SK-N-SH (cell line): Measurements from ENCODE around the gene SLC26A3. TPM values are rescaled to one million over a fixed set of nuclear protein-coding genes. Genes with fewer than 3 reads are reported as not detected.

Source experiments
- CTCF ChIA-PET: fragments of 300-600, 350-600 bp; formaldehyde crosslinking; extraction: SDS; loops from one replicate; lab custom pipeline; 2021; lab: Yijun Ruan, JAX
- POLR2A ChIA-PET: fragments of 350-600 bp; sonication (Branson Sonifier 250); formaldehyde crosslinking; extraction: SDS; loops from one replicate; lab custom pipeline; 2020; ENCODE audit warnings: antibody characterized with exemption, inconsistent platforms; lab: Yijun Ruan, JAX
- DNase-seq: peaks from one replicate; pipeline ENCODE4 v3.0.0; 2012
- H2AFZ ChIP-seq: fragments of 200-600 bp; sonication (generic); 2 replicates; pipeline ENCODE4 v1.8.1; 2016; ENCODE audit warnings: antibody characterized with exemption, mild to moderate bottlenecking, low read depth
- H3F3A ChIP-seq: fragments of 200-600 bp; sonication (generic); replicated peaks from 2 replicates; pipeline ENCODE3; 2016; ENCODE audit warnings: antibody characterized with exemption, mild to moderate bottlenecking; ENCODE audit not compliant: insufficient read depth
- H3K27ac ChIP-seq, 2 experiments: fragments of 200-500 bp in 1 of 2; fragments of 200-600 bp in 1 of 2; sonication (Bioruptor generic) in 1 of 2; sonication (generic), shearing (Covaris generic) in 1 of 2; 2 replicates each; pipeline versions ENCODE4 v1.5.1 to v1.6.1; 2014 to 2016; ENCODE audit warnings: low read depth in 2 of 2, inconsistent platforms in 1 of 2, low read length in 1 of 2, mild to moderate bottlenecking in 1 of 2, mixed read lengths in 1 of 2
- H3K27me3 ChIP-seq: fragments of 200-600 bp; sonication (generic), shearing (Covaris generic); 2 replicates; pipeline ENCODE4 v1.6.1; 2016; ENCODE audit warnings: mixed run types; ENCODE audit not compliant: insufficient read depth
- H3K36me3 ChIP-seq, 2 experiments: fragments of 200-500 bp in 1 of 2; fragments of 200-600 bp in 1 of 2; sonication (Bioruptor generic) in 1 of 2; sonication (generic) in 1 of 2; replicated peaks in 1 of 2; 2 replicates each; pipeline versions ENCODE3 to v1.5.1; 2014 to 2016; ENCODE audit warnings: low read length in 1 of 2, mild to moderate bottlenecking in 1 of 2; ENCODE audit not compliant: insufficient read depth in 2 of 2, control insufficient read depth in 1 of 2
- H3K4me1 ChIP-seq, 2 experiments: fragments of 200-500 bp in 1 of 2; fragments of 200-600 bp in 1 of 2; sonication (Bioruptor generic) in 1 of 2; sonication (generic), shearing (Covaris generic) in 1 of 2; 2 replicates each; pipeline versions ENCODE4 v1.5.1 to v1.6.1; 2014 to 2016; ENCODE audit warnings: low read depth in 1 of 2, low read length in 1 of 2, mixed run types in 1 of 2; ENCODE audit not compliant: insufficient read depth in 2 of 2, control insufficient read depth in 1 of 2
- H3K4me2 ChIP-seq: fragments of 200-600 bp; sonication (generic), shearing (Covaris generic); 2 replicates; pipeline ENCODE4 v1.6.1; 2017; ENCODE audit warnings: mixed run types
- H3K4me3 ChIP-seq, 2 experiments: fragments of 200-500 bp in 1 of 2; fragments of 200-600 bp in 1 of 2; sonication (Bioruptor generic) in 1 of 2; sonication (generic), shearing (Covaris generic) in 1 of 2; 2 replicates each; pipeline versions ENCODE4 v1.5.1 to v1.8.1; 2014 to 2016; ENCODE audit warnings: low read depth in 2 of 2, inconsistent platforms in 1 of 2, low read length in 1 of 2, mild to moderate bottlenecking in 1 of 2, mixed read lengths in 1 of 2, moderate library complexity in 1 of 2
- H3K79me2 ChIP-seq: fragments of 200-600 bp; sonication (generic); 2 replicates; pipeline ENCODE4 v1.8.1; 2017; ENCODE audit warnings: mild to moderate bottlenecking; ENCODE audit not compliant: insufficient read depth
- H3K9ac ChIP-seq: fragments of 200-600 bp; sonication (generic); 2 replicates; pipeline ENCODE4 v1.6.1; 2017; ENCODE audit warnings: mixed run types
- H3K9me2 ChIP-seq: fragments of 200-600 bp; sonication (generic); 2 replicates; pipeline ENCODE4 v1.6.1; 2017; ENCODE audit warnings: mixed run types
- H3K9me3 ChIP-seq: fragments of 200-600 bp; sonication (generic); 2 replicates; pipeline ENCODE4 v1.6.1; 2017; ENCODE audit warnings: mixed run types, mild to moderate bottlenecking, moderate library complexity
- H4K20me1 ChIP-seq: fragments of 200-600 bp; sonication (generic); 2 replicates; pipeline ENCODE4 v1.6.1; 2017; ENCODE audit warnings: mild to moderate bottlenecking, mixed run types; ENCODE audit not compliant: insufficient read depth
- EP300 ChIP-seq, 2 experiments: IDR thresholded peaks; 2 replicates each; pipeline versions ENCODE4 v1.4.0 to v1.6.1; 2012; ENCODE audit warnings: borderline replicate concordance in 1 of 2, low read depth in 1 of 2, low read length in 1 of 2
- EZH2phosphoT487 ChIP-seq: fragments of 200-600 bp; sonication (generic); IDR thresholded peaks from 2 replicates; pipeline ENCODE4 v1.6.1; 2017; ENCODE audit warnings: low read depth, mixed run types, mild to moderate bottlenecking, antibody characterized with exemption, moderate library complexity, borderline replicate concordance
- FOSL2 ChIP-seq: IDR thresholded peaks from 2 replicates; pipeline ENCODE4 v1.4.0; 2012; ENCODE audit warnings: low read depth, mild to moderate bottlenecking, moderate library complexity, borderline replicate concordance
- FOXJ3 ChIP-seq: sonication (generic); formaldehyde crosslinking; IDR thresholded peaks from 2 replicates; pipeline ENCODE4 v1.5.1; 2020; ENCODE audit warnings: mild to moderate bottlenecking, missing genetic modification reagents
- GATA2 ChIP-seq: sonication (generic); formaldehyde crosslinking; IDR thresholded peaks from 2 replicates; pipeline ENCODE4 v1.5.0; 2020; ENCODE audit warnings: mild to moderate bottlenecking, missing genetic modification reagents
- MEF2A ChIP-seq: IDR thresholded peaks from 2 replicates; pipeline ENCODE4 v1.4.0; 2012; ENCODE audit warnings: low read depth, borderline replicate concordance
- NRF1 ChIP-seq: IDR thresholded peaks from 2 replicates; pipeline ENCODE4 v1.6.1; 2012; ENCODE audit warnings: low read depth, mild to moderate bottlenecking, low read length
- PBX3 ChIP-seq: IDR thresholded peaks from 2 replicates; pipeline ENCODE4; 2012
- RAD21 ChIP-seq: IDR thresholded peaks from 2 replicates; pipeline ENCODE4 v1.6.1; 2012; ENCODE audit warnings: mild to moderate bottlenecking, low read length
- RCOR1 ChIP-seq: fragments of 150-350 bp; IDR thresholded peaks from 2 replicates; pipeline ENCODE4 v1.6.1; 2017; ENCODE audit warnings: antibody characterized with exemption, low read length
- RFX5 ChIP-seq: IDR thresholded peaks from 2 replicates; pipeline ENCODE4 v1.6.1; 2012; ENCODE audit warnings: mild to moderate bottlenecking, improper control_type of control experiment, low read length
- SIN3A ChIP-seq: IDR thresholded peaks from 2 replicates; pipeline ENCODE4 v1.6.1; 2012; ENCODE audit warnings: low read depth, mild to moderate bottlenecking, low read length, moderate library complexity, borderline replicate concordance
- SMC3 ChIP-seq: IDR thresholded peaks from 2 replicates; pipeline ENCODE4 v1.6.1; 2012; ENCODE audit warnings: low read depth, low read length, improper control_type of control experiment
- TAF1 ChIP-seq: IDR thresholded peaks from 2 replicates; pipeline ENCODE4 v1.6.1; 2012; ENCODE audit warnings: low read depth, mild to moderate bottlenecking, low read length, moderate library complexity, borderline replicate concordance
- USF1 ChIP-seq: IDR thresholded peaks from 2 replicates; pipeline ENCODE4 v1.4.0; 2012; ENCODE audit warnings: low read depth, borderline replicate concordance
- USF2 ChIP-seq: fragments of 150-350 bp; IDR thresholded peaks from 2 replicates; pipeline ENCODE4 v1.6.1; 2017; ENCODE audit warnings: antibody characterized with exemption, low read length, low read depth, borderline replicate concordance
- WGBS: methylation state at CpG from one replicate; pipeline ENCODE4 v1.1.6; 2017; ENCODE audit warnings: low lambda C conversion rate; 5-methylcytosine and 5-hydroxymethylcytosine counted together
- polyA plus RNA-seq, 3 experiments: library from polyadenylated mRNA; depleted of rRNA; stranded (reverse); fragments of >200 nt; gene quantifications; 2 replicates each; pipeline ENCODE4 v1.2.3, GENCODE V29; 2012
- TF ChIP-seq, protein P1 (sequence below): IDR thresholded peaks from 2 replicates; pipeline ENCODE4 v1.4.0; 2012; ENCODE audit warnings: low read depth
- TF ChIP-seq, protein P2 (sequence below): IDR thresholded peaks from 2 replicates; pipeline ENCODE4 v1.4.0; 2012; ENCODE audit warnings: low read depth, borderline replicate concordance

The SLC26A3 gene
- polyA plus RNA-seq, 1 of the 3 experiments (the other 2 are of a cell fraction) = not detected

- DNase-seq = no peak
- H3K4me2 ChIP-seq = no peak overlapping the region
- H4K20me1 ChIP-seq = no peaks in the 10 kb centered on the region
- no peaks in the 10 kb centered on the region for H3K36me3 ChIP-seq
- H3K9me2 ChIP-seq = no peaks in the 10 kb centered on the region
- peaks cover 4% of the 10 kb centered on the region; the same call in 1 of the 2 replicates for H3K27me3 ChIP-seq
- WGBS = 63% methylated on average over 3 of the region's 3 CpGs
- H3K9me3 ChIP-seq = no peaks in the 10 kb centered on the region
- H3K4me1 ChIP-seq = peaks cover 0 to 7% of the 10 kb centered on the region in 2 experiments; a peak in 2 of 4 replicates
- no peak overlapping the region for H3K27ac ChIP-seq
- H3K9ac ChIP-seq = no peak overlapping the region
- H3K79me2 ChIP-seq = no peaks in the 10 kb centered on the region
- ChIA-PET POLR2A (no interaction called here), CTCF (interaction anchor here (1.3 to 1.4 kb wide), 3 partner anchors 41 to 95 kb away, joined by 3 to 5 read pairs (median 5); partner anchors contain the start of gene CBLL1)
- H3F3A ChIP-seq = no peaks in the 10 kb centered on the region
- H3K4me3 ChIP-seq = no peak overlapping the region
- H2AFZ ChIP-seq = no peak overlapping the region
- TF ChIP-seq SMC3 (no peak), RFX5 (no peak), FOXJ3 (CRISPR knock-in tag) (no peak), USF2 (no peak), NRF1 (no peak), TAF1 (no peak), PBX3 (no peak), EZH2phosphoT487 (no peak), USF1 (no peak)
- TF ChIP-seq, protein P1, sequence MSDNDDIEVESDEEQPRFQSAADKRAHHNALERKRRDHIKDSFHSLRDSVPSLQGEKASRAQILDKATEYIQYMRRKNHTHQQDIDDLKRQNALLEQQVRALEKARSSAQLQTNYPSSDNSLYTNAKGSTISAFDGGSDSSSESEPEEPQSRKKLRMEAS = no peak
- TF ChIP-seq, all 33 proteins: peak for 0
These were observed 35.1 kb upstream of the SLC26A3 start for GRCh38 chr7:107838024-107838601.

DNA sequence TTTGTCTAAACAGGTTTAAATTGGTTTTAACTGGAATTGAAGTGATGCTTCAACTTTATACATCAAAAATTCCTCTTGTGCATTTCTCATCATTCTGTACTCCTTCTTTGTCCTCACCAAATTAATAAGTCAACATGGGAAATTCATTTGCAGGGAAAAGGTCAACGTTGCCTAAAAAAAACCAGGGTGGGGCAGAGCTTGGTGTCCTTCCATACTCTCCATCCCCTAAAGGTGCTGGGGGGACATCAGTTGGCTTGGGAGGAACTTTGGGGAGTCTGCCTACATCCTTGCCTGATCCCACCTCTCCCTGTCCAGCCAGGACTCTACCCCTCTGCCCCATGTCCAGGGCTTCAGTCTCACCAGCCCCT lies 34.1 kb upstream of the SLC26A3 start:
- Histone ChIP-seq H3K27me3 (peaks cover 4% of the 10 kb centered on the region; the same call in 1 of the 2 replicates), H3K9me3 (no peaks in the 10 kb centered on the region), H3K9ac (no peak overlapping the region), H3K4me2 (no peak overlapping the region), H3F3A (no peaks in the 10 kb centered on the region), H2AFZ (no peak overlapping the region), H3K36me3 (no peaks in the 10 kb centered on the region), H4K20me1 (no peaks in the 10 kb centered on the region), H3K4me1 (peaks cover 0 to 7% of the 10 kb centered on the region in 2 experiments; a peak in 2 of 4 replicates), H3K79me2 (no peaks in the 10 kb centered on the region), H3K9me2 (no peaks in the 10 kb centered on the region), H3K4me3 (no peak overlapping the region), H3K27ac (no peak overlapping the region)
- POLR2A ChIA-PET = no interaction called here
- DNase-seq = no peak
- 41% methylated on average over 1 of the region's 1 CpG for WGBS
- CTCF ChIA-PET = interaction anchor here (0.7 to 1.4 kb wide), 3 partner anchors 31 to 94 kb away, joined by 3 to 5 read pairs (median 4); partner anchors contain the start of gene CBLL1
- no peak for TF ChIP-seq GATA2 (CRISPR knock-in tag)
- TF ChIP-seq FOSL2 = no peak
- TF ChIP-seq RAD21 = no peak
- no peak for TF ChIP-seq EP300 (IDR thresholded peaks at IDR 0.05; ENCODE audit: borderline replicate concordance in 1 of 2, low read depth in 1 of 2, low read length in 1 of 2)
- TF ChIP-seq, protein P2, sequence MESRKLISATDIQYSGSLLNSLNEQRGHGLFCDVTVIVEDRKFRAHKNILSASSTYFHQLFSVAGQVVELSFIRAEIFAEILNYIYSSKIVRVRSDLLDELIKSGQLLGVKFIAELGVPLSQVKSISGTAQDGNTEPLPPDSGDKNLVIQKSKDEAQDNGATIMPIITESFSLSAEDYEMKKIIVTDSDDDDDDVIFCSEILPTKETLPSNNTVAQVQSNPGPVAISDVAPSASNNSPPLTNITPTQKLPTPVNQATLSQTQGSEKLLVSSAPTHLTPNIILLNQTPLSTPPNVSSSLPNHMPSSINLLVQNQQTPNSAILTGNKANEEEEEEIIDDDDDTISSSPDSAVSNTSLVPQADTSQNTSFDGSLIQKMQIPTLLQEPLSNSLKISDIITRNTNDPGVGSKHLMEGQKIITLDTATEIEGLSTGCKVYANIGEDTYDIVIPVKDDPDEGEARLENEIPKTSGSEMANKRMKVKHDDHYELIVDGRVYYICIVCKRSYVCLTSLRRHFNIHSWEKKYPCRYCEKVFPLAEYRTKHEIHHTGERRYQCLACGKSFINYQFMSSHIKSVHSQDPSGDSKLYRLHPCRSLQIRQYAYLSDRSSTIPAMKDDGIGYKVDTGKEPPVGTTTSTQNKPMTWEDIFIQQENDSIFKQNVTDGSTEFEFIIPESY = no peak
- TF ChIP-seq PBX3 = no peak
- TF ChIP-seq SIN3A = no peak
- TF ChIP-seq MEF2A = no peak
- TF ChIP-seq RCOR1 = no peak
- no peak for TF ChIP-seq USF1
